Thymus (tissue), 11 donors: ENCODE results near the gene PLA2G5. TPM values are rescaled to one million over a fixed set of nuclear protein-coding genes. Genes with fewer than 3 reads are reported as not detected.

ENCODE experiments used
- DNase-seq, 9 donors: peaks; one replicate each; pipeline ENCODE4 v3.0.0-alpha.2; 2013; ENCODE audit warnings: low spot score in 9 of 9, low read depth in 6 of 9, missing footprints in 1 of 9
- H3K27ac ChIP-seq, 2 donors: one replicate each; pipeline ENCODE4 v1.5.1; 2013; ENCODE audit warnings: control low read depth in 1 of 2, low read depth in 1 of 2, low read length in 1 of 2, mild to moderate bottlenecking in 1 of 2, moderate library complexity in 1 of 2
- H3K27me3 ChIP-seq, 2 donors: one replicate each; pipeline ENCODE4 v1.5.1; 2013; ENCODE audit warnings: low read length in 1 of 2; ENCODE audit not compliant: control insufficient read depth in 2 of 2, insufficient read depth in 1 of 2
- H3K36me3 ChIP-seq, 2 donors: one replicate each; pipeline ENCODE4 v1.5.1; 2013; ENCODE audit warnings: low read length in 1 of 2, mild to moderate bottlenecking in 1 of 2, moderate library complexity in 1 of 2; ENCODE audit not compliant: control insufficient read depth in 2 of 2, insufficient read depth in 2 of 2
- H3K4me1 ChIP-seq, 2 donors: one replicate each; pipeline ENCODE4 v1.5.1; 2013; ENCODE audit warnings: low read length in 2 of 2; ENCODE audit not compliant: control insufficient read depth in 2 of 2, insufficient read depth in 2 of 2
- H3K4me3 ChIP-seq, 2 donors: one replicate each; pipeline ENCODE4 v1.5.1; 2013; ENCODE audit warnings: low read length in 2 of 2, control low read depth in 1 of 2, mild to moderate bottlenecking in 1 of 2
- H3K9me3 ChIP-seq, 2 donors: one replicate each; pipeline ENCODE4 v1.5.1; 2013; ENCODE audit warnings: low read length in 1 of 2, mild to moderate bottlenecking in 1 of 2; ENCODE audit not compliant: control insufficient read depth in 2 of 2, insufficient read depth in 1 of 2
- WGBS: extraction: QIAGEN DNeasy Blood & Tissue Kit; methylation state at CpG from one replicate; pipeline ENCODE4 v1.1.7; 2013; 5-methylcytosine and 5-hydroxymethylcytosine counted together
- polyA plus RNA-seq: library from polyadenylated mRNA; stranded (reverse); fragments of 200-250 nt; gene quantifications from one replicate; pipeline ENCODE4 v1.2.3, GENCODE V29; 2013
- total RNA-seq: library from RNA; stranded (reverse); fragments of 120-200 nt; gene quantifications from one replicate; pipeline ENCODE4 v1.2.4, GENCODE V29; 2013
- donor health status: healthy.

The PLA2G5 gene
- total and polyA plus RNA-seq, 2 donors = 0.09 to 1.6 TPM

DNA sequence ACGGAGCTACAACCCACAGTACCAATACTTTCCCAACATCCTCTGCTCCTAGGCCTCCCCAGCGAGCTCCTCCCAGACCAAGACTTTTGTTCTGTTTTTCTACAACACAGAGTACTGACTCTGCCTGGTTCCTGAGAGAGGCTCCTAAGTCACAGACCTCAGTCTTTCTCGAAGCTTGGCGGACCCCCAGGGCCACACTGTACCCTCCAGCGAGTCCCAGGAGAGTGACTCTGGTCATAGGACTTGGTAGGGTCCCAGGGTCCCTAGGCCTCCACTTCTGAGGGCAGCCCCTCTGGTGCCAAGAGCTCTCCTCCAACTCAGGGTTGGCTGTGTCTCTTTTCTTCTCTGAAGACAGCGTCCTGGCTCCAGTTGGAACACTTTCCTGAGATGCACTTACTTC, 20.6 kb downstream of the PLA2G5 start:
- H3K36me3 ChIP-seq = no peaks in the 10 kb centered on the region
- H3K9me3 ChIP-seq = no peaks in the 10 kb centered on the region
- no peak overlapping the region for H3K27ac ChIP-seq
- DNase-seq = no peak
- 96% methylated on average over 6 of the region's 6 CpGs for WGBS
- H3K4me1 ChIP-seq = no peaks in the 10 kb centered on the region
- no peak overlapping the region for H3K4me3 ChIP-seq
- H3K27me3 ChIP-seq = no peaks in the 10 kb centered on the region

DNA sequence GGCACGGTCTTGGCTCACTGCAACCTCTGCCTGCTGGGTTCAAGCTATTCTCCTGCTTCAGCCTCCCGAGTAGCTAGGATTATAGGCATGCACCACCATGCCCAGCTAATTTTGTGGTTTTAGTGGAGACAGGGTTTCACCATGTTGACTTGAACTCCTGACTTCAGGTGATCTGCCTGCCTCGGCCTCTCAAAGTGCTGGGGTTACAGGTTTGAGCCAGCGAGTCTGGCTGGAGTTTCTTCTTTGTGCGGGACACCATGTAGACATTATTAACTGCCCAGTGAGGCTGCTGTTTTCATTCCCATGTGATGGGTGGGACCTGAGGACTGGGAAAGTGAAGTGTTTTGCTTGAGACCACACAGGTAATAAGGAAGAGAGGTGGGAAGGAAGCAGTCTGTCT, 23.3 kb downstream of the PLA2G5 start:
- Histone ChIP-seq H3K36me3 (no peaks in the 10 kb centered on the region), H3K27me3 (no peaks in the 10 kb centered on the region), H3K27ac (no peak overlapping the region), H3K4me3 (no peak overlapping the region), H3K4me1 (no peaks in the 10 kb centered on the region), H3K9me3 (no peaks in the 10 kb centered on the region)
- WGBS = 93% methylated on average over 5 of the region's 5 CpGs
- DNase-seq = no peak

DNA sequence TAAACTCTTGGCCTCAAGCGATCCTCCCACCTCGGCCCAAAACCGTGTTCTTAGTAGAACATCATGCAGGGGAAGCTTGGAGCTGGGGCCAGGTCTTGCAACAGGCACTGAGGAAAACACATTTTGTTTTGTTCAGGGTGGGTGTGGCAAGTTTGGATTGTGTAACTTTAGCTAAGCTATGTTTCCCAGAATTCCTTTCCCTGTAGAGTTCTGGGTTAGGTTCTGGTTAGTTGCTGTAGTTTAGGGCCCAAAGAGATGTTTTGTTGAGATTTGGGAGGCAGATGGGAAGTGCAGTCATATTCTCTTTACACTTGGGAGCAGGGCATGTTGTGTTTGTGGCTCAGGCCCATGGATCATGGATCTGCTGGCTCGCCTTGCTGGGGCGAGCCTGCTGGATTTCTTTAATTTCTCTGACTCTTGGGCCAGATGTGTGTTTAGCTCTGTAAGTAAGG, 24.0 kb downstream of the PLA2G5 start:
- no peak for DNase-seq
- H3K4me3 ChIP-seq = no peak overlapping the region
- H3K4me1 ChIP-seq = no peaks in the 10 kb centered on the region
- no peak overlapping the region for H3K27ac ChIP-seq
- H3K36me3 ChIP-seq = no peaks in the 10 kb centered on the region
- H3K9me3 ChIP-seq = no peaks in the 10 kb centered on the region
- no peaks in the 10 kb centered on the region for H3K27me3 ChIP-seq
- WGBS = 93% methylated on average over 5 of the region's 5 CpGs

DNA sequence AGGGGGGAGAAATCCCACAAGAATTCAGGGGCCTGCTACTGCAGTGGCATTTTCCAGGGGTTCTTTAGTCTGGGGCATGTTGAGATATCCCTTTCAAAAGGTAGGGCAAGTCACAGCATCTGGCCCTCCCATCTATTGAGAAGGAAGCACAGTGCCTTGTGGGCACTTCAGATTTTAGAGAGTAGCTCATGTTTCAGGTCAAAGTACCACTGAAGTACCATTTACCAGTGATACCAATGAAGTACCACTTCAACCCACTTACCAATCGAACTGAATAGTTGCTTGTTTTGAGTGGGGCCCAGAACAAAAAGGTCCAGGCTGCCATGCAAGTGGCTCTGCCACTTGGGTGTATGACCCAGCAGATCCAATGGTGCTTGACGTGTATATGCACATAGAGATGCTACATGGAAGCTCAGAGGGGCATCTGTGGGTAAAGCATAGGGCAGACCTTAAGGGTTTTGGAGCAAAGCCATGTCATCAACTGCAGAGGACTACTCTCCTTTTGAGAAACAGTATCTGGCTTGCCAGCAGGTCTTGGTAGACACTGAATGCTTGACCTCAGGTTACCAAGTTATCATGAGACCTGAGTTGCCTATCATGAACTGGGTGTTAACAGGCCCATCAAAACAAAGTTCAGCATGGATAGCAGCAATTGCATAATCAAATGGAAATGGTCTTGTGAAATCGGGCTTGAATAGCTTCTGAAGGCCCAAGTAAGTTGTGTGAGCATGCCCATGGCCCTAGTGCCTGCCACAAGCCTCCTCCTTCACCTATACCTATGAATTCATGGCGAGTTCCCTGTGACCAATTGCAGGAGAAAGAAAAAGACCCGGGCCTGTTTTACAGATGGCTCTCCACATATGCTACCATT, 25.8 kb downstream of the PLA2G5 start:
- 86% methylated on average over 5 of the region's 5 CpGs for WGBS
- Histone ChIP-seq H3K27ac (no peak overlapping the region), H3K27me3 (no peaks in the 10 kb centered on the region), H3K36me3 (no peaks in the 10 kb centered on the region), H3K4me1 (no peaks in the 10 kb centered on the region), H3K4me3 (no peak overlapping the region), H3K9me3 (no peaks in the 10 kb centered on the region)
- DNase-seq = no peak

DNA sequence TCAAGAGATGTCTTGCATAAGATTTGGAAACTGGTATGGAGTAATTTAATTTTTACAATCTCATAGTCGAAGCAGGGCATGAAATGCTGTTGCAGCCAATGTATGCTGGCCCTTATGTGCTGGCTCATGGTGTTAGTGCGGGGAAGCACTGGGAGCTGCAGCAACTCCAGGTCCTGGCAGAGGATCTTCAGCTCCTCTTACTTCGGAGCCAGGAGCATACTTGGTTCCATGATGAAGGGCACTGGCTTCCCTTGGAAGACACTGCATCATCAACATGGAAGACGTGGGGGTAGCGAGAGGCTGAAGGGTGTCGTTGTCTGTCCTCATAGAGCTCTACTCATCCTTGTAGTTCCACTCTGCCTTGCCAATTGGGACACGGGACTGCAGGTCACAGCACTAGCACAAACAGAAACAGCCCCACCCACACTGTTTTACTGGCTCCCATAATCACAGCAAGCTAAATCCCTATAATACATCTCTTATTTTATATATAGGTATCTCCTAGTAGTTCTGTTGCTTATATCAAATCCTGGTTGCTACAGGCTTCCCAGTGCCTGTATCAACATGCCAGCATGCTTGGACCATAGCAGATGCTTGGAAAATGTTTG, 26.9 kb downstream of the PLA2G5 start:
- Histone ChIP-seq H3K27ac (no peak overlapping the region), H3K9me3 (no peaks in the 10 kb centered on the region), H3K4me3 (no peak overlapping the region), H3K27me3 (no peaks in the 10 kb centered on the region), H3K36me3 (no peaks in the 10 kb centered on the region), H3K4me1 (no peaks in the 10 kb centered on the region)
- WGBS = 91% methylated on average over 7 of the region's 7 CpGs
- DNase-seq = no peak

DNA sequence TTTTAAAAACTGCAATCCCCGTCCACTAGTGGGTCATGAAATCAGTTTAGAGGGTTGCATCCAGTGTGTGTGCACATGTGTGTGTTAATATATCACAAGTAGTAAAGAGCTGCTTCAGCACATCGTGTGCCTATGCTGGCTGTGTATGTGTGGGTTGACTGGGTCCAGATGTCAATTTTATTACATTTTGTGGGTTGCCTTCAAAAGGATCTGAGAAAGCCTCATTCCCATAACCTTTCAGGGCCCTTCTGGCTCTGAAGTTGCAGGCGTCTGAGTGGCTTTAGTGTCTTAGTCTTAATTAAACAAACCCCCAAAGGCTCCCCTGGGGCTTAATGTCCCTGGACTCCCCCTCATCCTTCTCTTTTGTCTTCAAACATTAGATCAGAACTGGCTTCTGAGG, 29.5 kb downstream of the PLA2G5 start:
- no peak for DNase-seq
- Histone ChIP-seq H3K27me3 (no peaks in the 10 kb centered on the region), H3K36me3 (no peaks in the 10 kb centered on the region), H3K27ac (no peak overlapping the region), H3K9me3 (no peaks in the 10 kb centered on the region), H3K4me3 (no peak overlapping the region), H3K4me1 (no peaks in the 10 kb centered on the region)
- 59% methylated on average over 3 of the region's 3 CpGs for WGBS

DNA sequence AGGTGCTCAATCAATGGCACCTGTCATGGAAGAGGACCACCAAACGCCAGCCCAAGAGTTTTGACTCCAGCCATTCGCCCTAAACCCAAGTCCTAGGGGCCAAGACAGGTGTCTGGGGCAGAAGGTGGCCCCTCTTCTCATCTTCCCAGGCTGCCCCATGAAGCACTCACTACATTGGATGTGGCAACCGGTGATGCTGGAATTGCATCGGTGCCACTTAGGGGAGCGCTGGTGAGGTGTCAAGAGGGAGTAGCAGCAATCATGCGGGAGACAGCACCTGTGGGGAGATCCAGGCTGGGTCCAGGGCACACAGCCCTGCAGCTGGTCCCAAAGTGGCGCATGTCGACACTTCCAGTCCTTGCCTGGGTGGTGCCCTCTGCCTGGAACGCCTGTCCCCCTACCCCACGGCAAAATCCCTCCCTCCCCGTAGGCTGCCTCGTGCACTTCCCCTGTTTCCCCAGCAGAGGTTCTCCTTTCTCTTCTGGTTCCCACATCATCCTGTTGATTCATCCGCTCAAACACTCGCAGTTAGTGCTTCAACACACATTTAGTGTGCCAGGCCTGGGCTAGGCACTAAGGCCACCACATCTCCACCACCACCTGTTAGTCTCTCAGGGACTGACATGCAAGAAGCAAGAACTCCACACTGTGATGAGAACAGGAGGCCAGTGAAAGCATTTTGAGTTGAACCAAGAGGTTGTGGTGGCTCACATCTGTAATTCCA, 30.8 kb downstream of the PLA2G5 start:
- Histone ChIP-seq H3K36me3 (no peaks in the 10 kb centered on the region), H3K9me3 (no peaks in the 10 kb centered on the region), H3K4me1 (no peaks in the 10 kb centered on the region), H3K27me3 (no peaks in the 10 kb centered on the region), H3K4me3 (no peak overlapping the region), H3K27ac (no peak overlapping the region)
- 48% methylated on average over 14 of the region's 14 CpGs for WGBS
- DNase-seq = peak in 1 of 9 donors; percentile 3

DNA sequence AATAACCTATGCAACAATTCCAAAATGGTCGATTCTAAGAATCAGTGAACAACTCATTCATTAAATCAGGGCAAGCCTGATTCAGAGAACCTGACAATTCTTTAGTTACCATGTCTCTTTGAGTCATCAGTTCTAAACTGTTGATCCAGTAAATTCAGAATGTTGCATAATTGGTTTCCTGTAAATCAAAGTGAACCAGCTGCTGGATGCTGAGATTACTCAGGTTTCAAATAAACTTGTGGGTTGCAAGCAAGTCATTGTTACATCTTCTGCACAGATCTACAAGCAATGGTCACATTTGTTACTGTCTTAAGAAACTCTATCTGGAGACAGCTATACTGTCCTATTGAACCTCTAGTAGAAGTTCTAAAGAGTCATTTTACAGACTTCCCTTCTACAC, 32.9 kb downstream of the PLA2G5 start:
- Histone ChIP-seq H3K4me1 (no peaks in the 10 kb centered on the region), H3K36me3 (no peaks in the 10 kb centered on the region), H3K27me3 (no peaks in the 10 kb centered on the region), H3K9me3 (no peaks in the 10 kb centered on the region), H3K4me3 (no peak overlapping the region), H3K27ac (no peak overlapping the region)
- WGBS = 90% methylated on average over 1 of the region's 1 CpG
- DNase-seq = peak in 1 of 9 donors; percentile 7

DNA sequence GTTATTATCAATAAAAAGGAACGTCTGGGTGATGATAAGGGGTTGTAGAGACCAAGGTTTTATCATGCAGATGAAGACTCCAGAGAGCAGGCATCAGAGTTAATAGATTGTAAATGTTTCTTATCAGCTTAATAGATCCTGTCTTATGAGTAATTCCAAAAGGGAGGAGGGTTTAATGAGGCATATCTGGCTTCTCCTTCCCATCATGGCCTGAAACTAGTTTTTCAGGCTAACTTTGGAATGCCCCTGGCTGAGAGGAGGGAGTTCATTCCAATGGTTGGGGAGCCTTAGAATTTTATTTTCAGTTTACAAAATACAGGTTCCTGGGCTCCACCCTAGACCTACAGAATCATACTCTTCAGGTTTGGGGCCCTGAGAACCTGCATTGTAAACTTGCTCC, 35.9 kb downstream of the PLA2G5 start:
- H3K27ac ChIP-seq = no peak overlapping the region
- 73% methylated on average over 1 of the region's 1 CpG for WGBS
- no peak overlapping the region for H3K4me3 ChIP-seq
- no peak for DNase-seq
- no peaks in the 10 kb centered on the region for H3K27me3 ChIP-seq
- H3K9me3 ChIP-seq = no peaks in the 10 kb centered on the region
- H3K4me1 ChIP-seq = no peaks in the 10 kb centered on the region
- no peaks in the 10 kb centered on the region for H3K36me3 ChIP-seq
